B cell (primary cell): ENCODE data around the gene PODXL. TPM values are rescaled to one million over a fixed set of nuclear protein-coding genes. Genes with fewer than 3 reads are reported as not detected.

Experiments
- ATAC-seq: fragments of 200-7000 bp; cut with Tn5 transposase; one replicate; pipeline ENCODE4 v1.10.0; 2021; ENCODE audit warnings: low read depth, mild to moderate bottlenecking, moderate number of reproducible peaks, moderate library complexity
- CTCF ChIA-PET: fragments of 350-600 bp; sonication (Branson Sonifier 250); formaldehyde crosslinking; loops from one replicate; lab custom pipeline; 2021; ENCODE audit warnings: antibody characterized with exemption, inconsistent platforms; lab: Charles Lee
- POLR2A ChIA-PET: fragments of 350-600 bp; sonication (Branson Sonifier 250); formaldehyde crosslinking; loops from one replicate; lab custom pipeline; 2021; ENCODE audit warnings: antibody characterized with exemption; lab: Charles Lee
- DNase-seq: peaks from one replicate; pipeline ENCODE4 v3.0.0; 2013
- H2AFZ ChIP-seq: 2 replicates; pipeline ENCODE4 v1.6.1; 2012; ENCODE audit warnings: mild to moderate bottlenecking, low read depth, low read length; ENCODE audit not compliant: insufficient read depth, poor library complexity, severe bottlenecking
- H3K27ac ChIP-seq, 2 donors: 1 replicate in 1 of 2; 2 replicates in 1 of 2; pipeline ENCODE4 v1.5.1; 2012 to 2013; ENCODE audit warnings: low read length in 2 of 2, mild to moderate bottlenecking in 2 of 2, moderate library complexity in 1 of 2
- H3K27me3 ChIP-seq, 4 experiments: fragments of 200-600 bp in 1 of 4; sonication (generic) in 1 of 4; replicated peaks in 1 of 4; 1 replicate in 2 of 4; 2 replicates in 2 of 4; pipeline versions ENCODE4 v1.6.1 to v1.7.0; 2013 to 2016; ENCODE audit warnings: low read length in 3 of 4, mild to moderate bottlenecking in 2 of 4, mixed read lengths in 1 of 4, moderate library complexity in 1 of 4; ENCODE audit not compliant: insufficient read depth in 4 of 4, control insufficient read depth in 3 of 4; ENCODE audit errors: control extremely low read depth in 1 of 4
- H3K36me3 ChIP-seq, 2 experiments: replicated peaks in 1 of 2; 1 replicate in 1 of 2; 2 replicates in 1 of 2; pipeline versions ENCODE4 v1.6.1 to v1.7.1; 2013; ENCODE audit warnings: low read length in 1 of 2; ENCODE audit not compliant: insufficient read depth in 2 of 2, control insufficient read depth in 1 of 2; ENCODE audit errors: control extremely low read depth in 1 of 2, extremely low read depth in 1 of 2
- H3K4me1 ChIP-seq, 2 donors: fragments of 200-600 bp in 1 of 2; sonication (generic) in 1 of 2; 1 replicate in 1 of 2; 2 replicates in 1 of 2; pipeline versions ENCODE4 v1.5.1 to v1.6.1; 2013 to 2017; ENCODE audit warnings: low read length in 2 of 2; ENCODE audit not compliant: control insufficient read depth in 2 of 2, insufficient read depth in 2 of 2
- H3K4me2 ChIP-seq: replicated peaks from 2 replicates; pipeline ENCODE3; 2012; ENCODE audit warnings: mild to moderate bottlenecking, low read depth, low read length; ENCODE audit not compliant: poor library complexity, severe bottlenecking
- H3K4me3 ChIP-seq, 5 experiments: fragments of 200-600 bp in 1 of 5; sonication (generic) in 1 of 5; 1 replicate in 3 of 5; 2 replicates in 2 of 5; pipeline versions ENCODE4 v1.5.1 to v1.7.0; 2011 to 2016; ENCODE audit warnings: low read length in 4 of 5, mild to moderate bottlenecking in 4 of 5, low read depth in 2 of 5, control low read depth in 1 of 5, moderate library complexity in 1 of 5; ENCODE audit not compliant: insufficient read depth in 1 of 5; ENCODE audit errors: control extremely low read depth in 1 of 5, extremely low read depth in 1 of 5
- H3K79me2 ChIP-seq: fragments of 200-600 bp; sonication (generic); one replicate; pipeline ENCODE4 v1.6.0; 2016; ENCODE audit warnings: low read length; ENCODE audit not compliant: control insufficient read depth, insufficient read depth
- H3K9ac ChIP-seq: fragments of 200-600 bp; sonication (generic); 2 replicates; pipeline ENCODE4 v1.6.1; 2017; ENCODE audit warnings: mild to moderate bottlenecking, low read length, moderate library complexity
- H3K9me3 ChIP-seq, 3 donors: one replicate each; pipeline versions ENCODE4 v1.6.1 to v1.7.1; 2013; ENCODE audit warnings: low read length in 2 of 3; ENCODE audit not compliant: control insufficient read depth in 2 of 3, insufficient read depth in 1 of 3; ENCODE audit errors: control extremely low read depth in 1 of 3
- H4K20me1 ChIP-seq: 2 replicates; pipeline ENCODE4 v1.6.0; 2012; ENCODE audit warnings: mild to moderate bottlenecking, low read length; ENCODE audit not compliant: insufficient read depth, control insufficient read depth, poor library complexity, severe bottlenecking
- H3K27ac Mint-ChIP-seq: one replicate; pipeline ENCODE4 v1.8.0; 2021; ENCODE audit warnings: mixed read lengths
- H3K27me3 Mint-ChIP-seq: one replicate; pipeline ENCODE4 v1.8.0; 2021; ENCODE audit warnings: mixed read lengths
- H3K4me1 Mint-ChIP-seq: one replicate; pipeline ENCODE4 v1.8.0; 2021; ENCODE audit warnings: mixed read lengths
- H3K4me3 Mint-ChIP-seq: one replicate; pipeline ENCODE4 v1.8.0; 2021; ENCODE audit warnings: mixed read lengths
- H3K9me3 Mint-ChIP-seq: one replicate; pipeline ENCODE4 v1.8.0; 2022; ENCODE audit warnings: mixed read lengths; ENCODE audit not compliant: insufficient read depth
- CTCF ChIP-seq: fragments of 200-600 bp; IDR thresholded peaks from one replicate; pipeline ENCODE4 v1.8.0; 2022; ENCODE audit warnings: antibody characterized with exemption, mild to moderate bottlenecking
- EZH2 ChIP-seq: IDR thresholded peaks from 2 replicates; pipeline ENCODE4 v1.6.1; 2012; ENCODE audit warnings: borderline replicate concordance, low read depth, mild to moderate bottlenecking, moderate library complexity, low read length; ENCODE audit not compliant: insufficient read depth, poor library complexity, severe bottlenecking
- WGBS: methylation state at CpG from one replicate; pipeline ENCODE4 v1.1.5; 2013; ENCODE audit warnings: missing lambda C conversion rate; ENCODE audit not compliant: insufficient coverage; 5-methylcytosine and 5-hydroxymethylcytosine counted together
- intact Hi-C: fragments of 100-400 bp; cut with micrococcal nuclease; formaldehyde crosslinking; loops from one replicate; pipeline ENCODE4 v1.10.0; 2022
- polyA plus RNA-seq: library from polyadenylated mRNA; depleted of rRNA; stranded (reverse); fragments of >200 nt; gene quantifications from 2 replicates; pipeline ENCODE4 v1.2.3, GENCODE V29; 2012
- total RNA-seq, 2 donors: library from RNA; stranded (reverse); fragments of 120-200 nt in 1 of 2; gene quantifications; 1 replicate in 1 of 2; 2 replicates in 1 of 2; pipeline versions ENCODE4 v1.2.3 to v1.2.4, GENCODE V29; 2013 to 2022

PODXL gene
- total and polyA plus RNA-seq, 2 donors (not counting 1 experiment from before 2014, with no cell fraction given) = 1.5 to 5.8 TPM

DNA sequence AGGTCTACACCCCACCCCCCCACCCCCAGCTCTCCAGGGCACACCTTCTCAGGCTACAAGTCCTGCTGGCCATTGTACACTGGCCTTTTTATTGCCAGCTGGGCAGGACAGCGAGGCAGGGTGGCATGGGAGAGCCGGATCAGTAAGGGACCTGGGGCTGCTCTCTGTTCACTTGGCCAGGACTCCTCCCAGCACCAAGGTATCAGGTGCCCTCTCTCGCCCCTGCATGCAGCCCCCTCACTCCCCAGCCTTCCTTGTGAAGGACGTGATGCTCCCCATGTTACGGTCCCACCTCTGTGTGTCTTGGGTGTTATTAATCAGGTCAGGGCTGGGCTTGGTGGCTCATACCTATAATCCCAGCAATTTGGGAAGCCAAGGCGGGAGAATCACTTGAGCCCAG lies 26.3 kb downstream of the PODXL start:
- no peaks in the 10 kb centered on the region for H3K27me3 ChIP-seq
- TF ChIP-seq CTCF (no peak), EZH2 (no peak)
- H3K27ac ChIP-seq = no peak overlapping the region
- ChIA-PET POLR2A (no interaction called here), CTCF (no interaction called here)
- no peaks in the 10 kb centered on the region for H3K9me3 Mint-ChIP-seq
- no peak overlapping the region for H3K4me3 ChIP-seq
- DNase-seq (no peak), ATAC-seq (no peak)
- no peaks in the 10 kb centered on the region for H3K9me3 ChIP-seq
- H4K20me1 ChIP-seq = no peaks in the 10 kb centered on the region
- H3K27ac Mint-ChIP-seq = no peak overlapping the region
- H3K4me3 Mint-ChIP-seq = no peak overlapping the region
- no peak overlapping the region for H3K4me2 ChIP-seq
- H3K36me3 ChIP-seq = no peaks in the 10 kb centered on the region
- H3K9ac ChIP-seq = no peak overlapping the region
- intact Hi-C loops = no loop called here
- no peaks in the 10 kb centered on the region for H3K4me1 ChIP-seq
- no peaks in the 10 kb centered on the region for H3K27me3 Mint-ChIP-seq
- WGBS = 100% methylated on average over 2 of the region's 6 CpGs
- no peaks in the 10 kb centered on the region for H3K79me2 ChIP-seq
- H3K4me1 Mint-ChIP-seq = peaks cover 5% of the 10 kb centered on the region
- no peak overlapping the region for H2AFZ ChIP-seq

DNA sequence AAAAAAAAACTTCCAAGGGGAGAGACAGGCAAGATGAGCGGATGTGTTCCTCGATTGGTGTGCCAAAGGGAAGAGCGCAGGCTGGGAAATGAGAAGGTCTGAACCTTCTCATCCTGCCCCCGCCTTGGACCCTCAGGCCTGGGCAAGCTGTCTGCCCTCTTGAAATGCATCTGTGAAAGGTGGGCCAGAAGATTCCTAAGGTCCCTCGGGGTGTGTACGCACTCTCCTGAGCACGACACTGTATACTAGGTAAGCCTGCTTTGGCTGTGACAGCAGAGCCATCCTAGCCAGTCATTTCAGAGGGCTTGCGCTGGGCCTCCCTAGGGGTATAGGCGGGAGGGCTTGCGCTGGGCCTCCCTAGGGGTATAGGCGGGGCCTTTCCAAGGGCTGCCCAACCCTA lies 26.8 kb downstream of the PODXL start:
- Histone ChIP-seq H3K9me3 (no peaks in the 10 kb centered on the region), H2AFZ (no peak overlapping the region), H4K20me1 (no peaks in the 10 kb centered on the region), H3K4me1 (no peaks in the 10 kb centered on the region), H3K27ac (no peak overlapping the region), H3K4me2 (no peak overlapping the region), H3K9ac (no peak overlapping the region), H3K36me3 (no peaks in the 10 kb centered on the region), H3K27me3 (no peaks in the 10 kb centered on the region), H3K79me2 (no peaks in the 10 kb centered on the region), H3K4me3 (no peak overlapping the region)
- TF ChIP-seq CTCF (no peak), EZH2 (no peak)
- intact Hi-C loops = no loop called here
- H3K4me3 Mint-ChIP-seq = no peak overlapping the region
- H3K4me1 Mint-ChIP-seq = peaks cover 5% of the 10 kb centered on the region
- no peaks in the 10 kb centered on the region for H3K9me3 Mint-ChIP-seq
- CTCF ChIA-PET = no interaction called here
- no peaks in the 10 kb centered on the region for H3K27me3 Mint-ChIP-seq
- ATAC-seq = no peak
- no peak for DNase-seq
- WGBS = 91% methylated on average over 4 of the region's 11 CpGs
- POLR2A ChIA-PET = no interaction called here
- H3K27ac Mint-ChIP-seq = no peak overlapping the region
